Neural cell (in vitro differentiated cells): Measurements from ENCODE around the gene TCF12.

Experiments
- EP300 ChIP-seq: fragments of 450-650 bp; conservative IDR thresholded peaks from 2 replicates; pipeline ENCODE4 v1.6.1; 2014; ENCODE audit warnings: antibody characterized with exemption, mild to moderate bottlenecking, moderate library complexity; ENCODE audit not compliant: poor library complexity, severe bottlenecking
- EZH2 ChIP-seq: fragments of 200-600, 300-800 bp; shearing (Covaris generic), sonication (generic); IDR thresholded peaks from 2 replicates; pipeline ENCODE4 v1.6.1; 2014; ENCODE audit warnings: antibody characterized with exemption, low read length, borderline replicate concordance, mild to moderate bottlenecking; ENCODE audit not compliant: insufficient read depth, poor library complexity, severe bottlenecking
- MXI1 ChIP-seq: fragments of 450-650 bp; conservative IDR thresholded peaks from 2 replicates; pipeline ENCODE4 v1.6.1; 2014; ENCODE audit warnings: antibody characterized with exemption, mild to moderate bottlenecking; ENCODE audit not compliant: poor library complexity, severe bottlenecking
- POLR2AphosphoS5 ChIP-seq: IDR thresholded peaks from 2 replicates; pipeline ENCODE4 v1.6.1; 2012
- RAD21 ChIP-seq: fragments of 450-650 bp; conservative IDR thresholded peaks from 2 replicates; pipeline ENCODE4 v1.6.1; 2014; ENCODE audit warnings: antibody characterized with exemption, mild to moderate bottlenecking, moderate library complexity
- REST ChIP-seq: IDR thresholded peaks from 2 replicates; pipeline ENCODE4 v1.6.1; 2012; ENCODE audit warnings: borderline replicate concordance
- SMC3 ChIP-seq: fragments of 450-650 bp; conservative IDR thresholded peaks from 2 replicates; pipeline ENCODE4 v1.6.1; 2014; ENCODE audit warnings: antibody characterized with exemption, mild to moderate bottlenecking, moderate library complexity; ENCODE audit not compliant: poor library complexity
- TF ChIP-seq, protein P1 (sequence below): fragments of 450-650 bp; IDR thresholded peaks from 2 replicates; pipeline ENCODE4 v1.5.1; 2014; ENCODE audit warnings: antibody characterized with exemption, mild to moderate bottlenecking, moderate library complexity; ENCODE audit not compliant: poor library complexity, severe bottlenecking

- TF ChIP-seq, protein P1, sequence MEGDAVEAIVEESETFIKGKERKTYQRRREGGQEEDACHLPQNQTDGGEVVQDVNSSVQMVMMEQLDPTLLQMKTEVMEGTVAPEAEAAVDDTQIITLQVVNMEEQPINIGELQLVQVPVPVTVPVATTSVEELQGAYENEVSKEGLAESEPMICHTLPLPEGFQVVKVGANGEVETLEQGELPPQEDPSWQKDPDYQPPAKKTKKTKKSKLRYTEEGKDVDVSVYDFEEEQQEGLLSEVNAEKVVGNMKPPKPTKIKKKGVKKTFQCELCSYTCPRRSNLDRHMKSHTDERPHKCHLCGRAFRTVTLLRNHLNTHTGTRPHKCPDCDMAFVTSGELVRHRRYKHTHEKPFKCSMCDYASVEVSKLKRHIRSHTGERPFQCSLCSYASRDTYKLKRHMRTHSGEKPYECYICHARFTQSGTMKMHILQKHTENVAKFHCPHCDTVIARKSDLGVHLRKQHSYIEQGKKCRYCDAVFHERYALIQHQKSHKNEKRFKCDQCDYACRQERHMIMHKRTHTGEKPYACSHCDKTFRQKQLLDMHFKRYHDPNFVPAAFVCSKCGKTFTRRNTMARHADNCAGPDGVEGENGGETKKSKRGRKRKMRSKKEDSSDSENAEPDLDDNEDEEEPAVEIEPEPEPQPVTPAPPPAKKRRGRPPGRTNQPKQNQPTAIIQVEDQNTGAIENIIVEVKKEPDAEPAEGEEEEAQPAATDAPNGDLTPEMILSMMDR = no peak
- no peak for TF ChIP-seq EP300
- TF ChIP-seq REST = no peak
- TF ChIP-seq EZH2 = no peak
- no peak for TF ChIP-seq SMC3
- TF ChIP-seq POLR2AphosphoS5 = no peak
- TF ChIP-seq MXI1 = no peak
- no peak for TF ChIP-seq RAD21
These were observed 127.4 kb downstream of the TCF12 start for GRCh38 chr15:57045741-57046382.
